GM18498 (cell line): ENCODE data around the gene PPIL6.

Source experiments
- ATAC-seq: cut with Tn5 transposase; IDR thresholded peaks from one replicate; pipeline ENCODE4 v1.9.1; 2021; ENCODE audit warnings: mild to moderate bottlenecking, moderate library complexity; ENCODE audit not compliant: unreplicated experiment

The PPIL6 gene

GRCh38 chr6:109440331-109441068, at the start of gene PPIL6, which contains the start of gene SMPD2:
Gene PPIL6 (minus strand): TSS chr6:109440628. CDS start chr6:109440590, 38 bp downstream.
Gene SMPD2 (plus strand): TSS chr6:109440724. CDS start chr6:109441122, 398 bp downstream.
- ATAC-seq, result peak; percentile 94

GRCh38 chr6:109488001-109488400, 47.6 kb upstream of the PPIL6 start:
- no peak for ATAC-seq

GRCh38 chr6:109486068-109486467, 45.6 kb upstream of the PPIL6 start:
- ATAC-seq, result no peak

GRCh38 chr6:109485266-109485935, 45.0 kb upstream of the PPIL6 start:
- no peak for ATAC-seq

- ATAC-seq, result no peak
Observed at GRCh38 chr6:109484122-109484521, 43.7 kb upstream of the PPIL6 start.

- peak; percentile 1 for ATAC-seq
Observed at GRCh38 chr6:109483735-109484057, 43.3 kb upstream of the PPIL6 start.

GRCh38 chr6:109482905-109483734, 42.7 kb upstream of the PPIL6 start, which contains the start of gene ZBTB24:
Gene ZBTB24 (minus strand): TSS chr6:109483219. CDS start chr6:109482026, 1,193 bp downstream.
- ATAC-seq, result peak; percentile 92

GRCh38 chr6:109480993-109481480, 40.6 kb upstream of the PPIL6 start:
- ATAC-seq, result no peak

GRCh38 chr6:109478841-109479624, 38.6 kb upstream of the PPIL6 start:
- no peak for ATAC-seq

GRCh38 chr6:109478222-109478805, 37.9 kb upstream of the PPIL6 start:
- no peak for ATAC-seq

- ATAC-seq, result no peak
Observed at GRCh38 chr6:109477725-109478124, 37.3 kb upstream of the PPIL6 start.

GRCh38 chr6:109477184-109477583, 36.8 kb upstream of the PPIL6 start:
- no peak for ATAC-seq

- ATAC-seq, result no peak
Observed at GRCh38 chr6:109475625-109476024, 35.2 kb upstream of the PPIL6 start.

- no peak for ATAC-seq
Observed at GRCh38 chr6:109474995-109475394, 34.6 kb upstream of the PPIL6 start.

GRCh38 chr6:109473120-109473519, 32.7 kb upstream of the PPIL6 start:
- no peak for ATAC-seq

GRCh38 chr6:109472132-109472995, 31.9 kb upstream of the PPIL6 start:
- peak; percentile 70 for ATAC-seq

- ATAC-seq, result no peak
Observed at GRCh38 chr6:109471105-109471810, 30.8 kb upstream of the PPIL6 start.

- no peak for ATAC-seq
Observed at GRCh38 chr6:109469591-109470189, 29.3 kb upstream of the PPIL6 start.
